Stimulated activated CD8-positive, alpha-beta memory T cell treated with anti-CD3 and anti-CD28 coated beads, Interleukin-4, amount 100 ng/mL, for 1 hour (primary cell): Measurements from ENCODE around the gene RHOG.
"Not testable (repeated sequence)": the region's sequence is repeated elsewhere in the genome, so short reads cannot be mapped to it uniquely, and the experiment has no call there.

Experiments used
- DNase-seq, 2 donors: peaks; one replicate each; pipeline ENCODE4 v3.0.0-alpha.2; 2020; ENCODE audit warnings: low read depth in 2 of 2, low spot score in 1 of 2

RHOG gene

GRCh38 chr11:3834664-3835461 is 5.9 kb downstream of the RHOG start:
- DNase-seq, result no peak

DNA sequence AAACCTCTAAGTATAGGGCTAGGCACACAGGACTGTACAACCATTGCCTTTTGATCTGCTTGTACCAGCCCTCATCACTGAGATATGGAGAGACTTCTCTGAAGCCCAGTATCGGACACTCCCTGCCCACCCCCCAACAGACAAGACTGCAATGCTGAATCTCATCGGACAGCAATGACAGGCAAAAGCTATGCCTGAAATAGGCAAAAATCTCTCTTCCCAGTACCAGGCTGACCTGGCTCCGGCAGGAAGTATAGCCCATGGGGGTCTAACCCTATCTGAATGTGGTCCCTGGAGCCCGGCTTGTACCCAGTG is 6.5 kb downstream of the RHOG start:
- no peak for DNase-seq

GRCh38 chr11:3833449-3833848 is 7.3 kb downstream of the RHOG start:
- no peak for DNase-seq

DNA sequence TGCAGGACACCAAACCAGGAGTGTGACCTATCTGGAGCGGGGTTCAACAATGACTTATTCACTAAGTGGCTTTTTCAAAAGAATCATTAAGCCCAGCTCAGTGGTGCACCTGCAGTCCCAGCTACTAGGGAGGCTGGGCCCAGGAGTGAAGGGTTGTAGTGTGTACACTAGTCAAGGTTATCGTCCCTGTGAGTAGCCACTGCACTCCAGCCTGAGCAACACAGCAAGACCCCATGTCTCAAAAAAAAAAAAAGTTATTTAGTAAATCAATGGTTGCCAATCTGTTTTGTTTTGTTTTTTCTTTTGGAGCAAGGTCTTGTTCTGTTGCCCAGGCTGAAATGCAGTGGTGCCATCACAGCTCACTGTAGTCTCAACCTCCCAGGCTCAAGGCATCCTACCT is 7.9 kb downstream of the RHOG start:
- DNase-seq, result no peak

- no peak for DNase-seq
Measured at GRCh38 chr11:3831378-3832239, 9.2 kb downstream of the RHOG start.

- no peak for DNase-seq
Measured at GRCh38 chr11:3830730-3831129, 10.0 kb downstream of the RHOG start.

DNA sequence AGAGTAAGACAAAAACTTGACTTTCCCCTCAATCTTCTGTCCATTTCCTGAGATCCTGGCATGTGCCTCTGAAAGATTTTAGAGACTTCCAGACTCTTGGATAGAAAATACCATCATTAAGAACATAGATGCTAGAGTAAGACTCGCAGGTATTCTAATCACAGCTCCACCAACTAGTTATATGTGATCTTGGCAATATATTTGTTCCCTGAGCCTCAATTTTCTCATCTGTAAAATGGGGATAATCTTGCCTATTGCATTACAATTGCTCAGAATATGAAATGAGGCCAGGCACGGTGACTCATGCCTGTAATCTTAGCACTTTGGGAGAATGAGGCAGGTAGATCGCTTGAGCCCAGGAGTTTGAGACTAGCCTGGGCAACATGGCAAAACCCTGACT is 10.7 kb downstream of the RHOG start:
- no peak for DNase-seq

- DNase-seq, result no peak
Measured at GRCh38 chr11:3827434-3828186, 13.1 kb downstream of the RHOG start.

DNA sequence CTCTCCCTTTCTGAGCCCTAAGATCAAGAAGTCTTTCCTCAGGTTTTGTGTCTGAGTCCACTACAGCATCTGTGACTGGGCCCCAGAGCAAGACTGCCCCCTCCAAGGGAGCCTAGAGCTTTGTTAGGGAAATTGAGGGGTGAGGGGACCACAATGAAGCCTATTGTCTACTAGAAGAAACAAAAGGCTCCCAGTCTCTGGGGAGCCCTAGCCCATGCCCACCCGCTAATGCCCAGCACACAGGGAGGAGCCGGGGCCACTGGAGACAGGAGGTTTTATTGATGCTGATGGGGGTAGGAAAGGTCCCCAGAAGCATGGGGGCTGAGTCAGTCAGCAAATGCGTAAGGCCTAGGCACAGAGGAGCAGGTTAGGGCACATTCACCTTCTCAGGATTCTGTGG is 14.0 kb downstream of the RHOG start:
- no peak for DNase-seq

GRCh38 chr11:3825473-3826154 is 15.1 kb downstream of the RHOG start:
- no peak for DNase-seq

GRCh38 chr11:3824714-3825472 is 15.9 kb downstream of the RHOG start:
- peak; percentile 52 to 67 for DNase-seq

GRCh38 chr11:3823762-3824506 is 16.8 kb downstream of the RHOG start:
- DNase-seq, result no peak

GRCh38 chr11:3823303-3823702 is 17.5 kb downstream of the RHOG start:
- no peak for DNase-seq

DNA sequence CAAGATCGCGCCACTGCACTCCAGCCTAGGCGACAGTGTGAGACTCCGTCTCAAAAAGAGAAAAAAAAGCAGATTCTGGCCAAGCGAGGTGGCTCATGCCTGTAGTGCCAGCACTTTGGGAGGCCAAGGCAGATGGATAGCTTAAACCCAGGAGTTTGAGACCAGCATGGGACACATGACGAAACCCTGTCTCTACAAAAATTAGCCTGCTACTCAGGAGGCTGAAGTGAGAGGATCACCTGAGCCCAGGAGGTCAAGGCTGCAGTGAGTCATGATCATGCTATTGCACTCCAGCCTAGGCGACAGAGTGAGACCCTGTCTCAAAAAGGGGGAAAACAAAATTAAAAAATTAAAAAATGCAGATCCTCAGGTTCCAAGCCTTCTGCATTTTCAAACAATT is 18.4 kb downstream of the RHOG start:
- no peak for DNase-seq

DNA sequence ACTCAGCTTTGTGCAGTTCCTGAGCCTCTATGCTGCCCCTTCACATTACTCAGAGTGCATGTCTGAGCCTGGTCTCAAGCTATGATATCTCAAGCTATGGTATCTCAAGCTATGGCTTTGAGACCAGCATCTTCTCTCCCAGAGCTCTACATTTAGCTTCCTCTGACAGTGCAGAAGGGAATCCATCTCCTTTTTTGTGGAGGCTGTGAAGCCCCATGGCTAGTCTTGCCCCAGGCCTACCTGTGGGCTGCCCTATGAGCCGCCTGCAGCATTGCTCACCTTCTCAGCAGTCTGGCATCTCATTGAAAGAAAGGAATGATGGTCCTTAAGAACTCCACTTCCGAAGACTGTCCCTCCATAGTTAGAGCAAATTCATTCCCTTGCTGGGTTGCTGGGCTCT is 19.8 kb downstream of the RHOG start:
- no peak for DNase-seq

GRCh38 chr11:3817181-3817800 is 23.5 kb downstream of the RHOG start:
- no peak for DNase-seq

- DNase-seq, result no peak
Measured at GRCh38 chr11:3816673-3817072, 24.1 kb downstream of the RHOG start.

- no peak for DNase-seq
Measured at GRCh38 chr11:3815845-3816244, 24.9 kb downstream of the RHOG start.

GRCh38 chr11:3814832-3815231 is 25.9 kb downstream of the RHOG start:
- DNase-seq, result not testable (repeated sequence)
